Adrenal gland (tissue), 12 donors: Measurements from ENCODE around the gene SCGB1C1. TPM values are rescaled to one million over a fixed set of nuclear protein-coding genes. Genes with fewer than 3 reads are reported as not detected.

Experiments used
- DNase-seq, 7 donors: peaks; one replicate each; pipeline ENCODE4 v3.0.0-alpha.2; 2019 to 2020
- H3K27ac ChIP-seq, 5 donors: fragments of 200-600 bp; sonication (generic) in 4 of 5; 1 replicate in 3 of 5; 2 replicates in 2 of 5; pipeline versions ENCODE4 v1.5.1 to v1.8.0; 2016 to 2020; ENCODE audit warnings: mild to moderate bottlenecking in 1 of 5
- H3K27me3 ChIP-seq: fragments of 200-600 bp; 2 replicates; pipeline ENCODE4 v1.8.0; 2021
- H3K36me3 ChIP-seq, 2 donors: fragments of 200-600 bp; replicated peaks in 1 of 2; 1 replicate in 1 of 2; 2 replicates in 1 of 2; pipeline versions ENCODE4 v1.5.1 to v1.8.0; 2018 to 2022
- H3K4me1 ChIP-seq, 2 donors: fragments of 200-600 bp; replicated peaks in 1 of 2; 1 replicate in 1 of 2; 2 replicates in 1 of 2; pipeline versions ENCODE4 v1.5.1 to v1.8.0; 2018 to 2021
- H3K4me3 ChIP-seq, 4 donors: fragments of 200-600 bp; sonication (generic) in 3 of 4; one replicate each; pipeline ENCODE4 v1.5.1; 2016 to 2018
- H3K9me3 ChIP-seq, 3 donors: fragments of 200-600 bp; sonication (generic) in 1 of 3; replicated peaks in 1 of 3; 1 replicate in 2 of 3; 2 replicates in 1 of 3; pipeline versions ENCODE4 v1.5.1 to v1.8.0; 2016 to 2021
- CTCF ChIP-seq, 6 experiments: fragments of 450-650 bp in 4 of 6; fragments of 200-600 bp in 2 of 6; sonication (generic) in 1 of 6; IDR thresholded peaks; 1 replicate in 5 of 6; 2 replicates in 1 of 6; pipeline versions ENCODE4 v1.5.1 to v1.8.0; 2016 to 2021; ENCODE audit warnings: antibody characterized with exemption in 6 of 6, mild to moderate bottlenecking in 2 of 6, moderate library complexity in 1 of 6
- POLR2A ChIP-seq, 2 donors: fragments of 450-650 bp; IDR thresholded peaks; one replicate each; pipeline ENCODE4 v1.6.1; 2017; ENCODE audit warnings: antibody characterized with exemption in 2 of 2, mild to moderate bottlenecking in 2 of 2, moderate library complexity in 1 of 2
- WGBS, 4 donors: extraction: QIAGEN DNeasy Blood & Tissue Kit in 2 of 4; methylation state at CpG; one replicate each; pipeline versions ENCODE4 v1.1.5 to v1.1.7; 2013 to 2017; 5-methylcytosine and 5-hydroxymethylcytosine counted together
- intact Hi-C, 2 donors: fragments of 100-400 bp; cut with DNase I; formaldehyde crosslinking; loops; one replicate each; pipeline versions ENCODE4 v1.14.1 to v1.15.0; 2022 to 2023
- polyA plus RNA-seq, 3 donors: library from polyadenylated mRNA; stranded (reverse); fragments of 200-250 nt in 2 of 3; fragments of 350-450 nt in 1 of 3; fragmentation: Illumina TruSeq in 1 of 3; extraction: RNeasy Lipid Tissue Mini Kit (QIAGEN cat#74804) in 1 of 3; gene quantifications; one replicate each; pipeline ENCODE4 v1.2.3, GENCODE V29; 2013 to 2014
- total RNA-seq, 9 donors: library from RNA; depleted of rRNA in 4 of 9; stranded (reverse); fragments of >200 nt in 4 of 9; fragments of 120-200 nt in 1 of 9; fragmentation: NEBNext Ultra II Directional in 1 of 9; extraction: Animal tissue kit (Norgen Biotek cat#: 25700) in 1 of 9; gene quantifications; one replicate each; pipeline versions ENCODE4 v1.1.0 to v1.2.4, GENCODE V29; 2013 to 2023
- donor health status: healthy with polysubstance abuse.
- donor health status: Bipolar disorder and iron deficiency.
- donor health status: DM: yes; HTN: yes; CAD: no.
- donor health status: DM: no; HTN: no; CAD: no.
- donor health status: DM: no; HTN: no; CAD: no.
- donor health status: DM: yes; HTN: yes; CAD: no.

SCGB1C1 gene
- total and polyA plus RNA-seq, 12 donors = not detected

DNA sequence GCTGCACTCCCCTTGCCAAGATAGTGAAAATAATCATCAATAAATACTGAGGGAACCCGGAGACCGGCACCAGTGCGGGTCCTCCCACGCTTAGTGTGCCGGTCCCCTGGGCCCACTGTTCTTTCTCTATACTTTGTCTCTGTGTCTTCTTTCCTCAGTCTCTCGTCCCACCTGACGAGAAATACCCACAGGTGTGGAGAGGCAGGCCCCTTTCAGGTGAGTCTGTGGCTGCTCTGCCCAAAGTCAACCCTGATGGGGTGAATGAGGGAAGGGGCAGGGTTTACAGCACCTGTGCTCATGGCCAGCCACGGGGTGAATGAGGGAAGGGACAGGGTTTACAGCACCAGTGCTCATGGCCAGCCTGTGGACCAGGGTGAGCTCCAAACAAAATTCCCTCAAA lies 9.6 kb downstream of the SCGB1C1 start:
- H3K9me3 ChIP-seq = no peaks in the 10 kb centered on the region
- H3K27ac ChIP-seq = no peak overlapping the region
- H3K4me3 ChIP-seq = no peak overlapping the region
- peaks cover 0 to 33% of the 10 kb centered on the region in 2 donors for H3K36me3 ChIP-seq
- intact Hi-C loops = no loop called here
- H3K27me3 ChIP-seq = no peaks in the 10 kb centered on the region
- peaks cover 8 to 33% of the 10 kb centered on the region in 2 donors for H3K4me1 ChIP-seq
- DNase-seq = peak in 1 of 7 donors; percentile 0
- 78 to 88% (median 81%) methylated on average over 8 of the region's 8 CpGs for WGBS, 4 donors
- TF ChIP-seq CTCF (IDR thresholded peaks at IDR 0.05) (no peak), POLR2A (IDR thresholded peaks at IDR 0.05) (no peak)

GRCh38 chr11:203056-203944 lies 10.4 kb downstream of the SCGB1C1 start:
- intact Hi-C loops = no loop called here

GRCh38 chr11:203945-204586 lies 11.2 kb downstream of the SCGB1C1 start:
- Histone ChIP-seq H3K4me3 (no peak overlapping the region), H3K27ac (no peak overlapping the region), H3K9me3 (no peaks in the 10 kb centered on the region), H3K36me3 (peaks cover 0 to 33% of the 10 kb centered on the region in 2 donors), H3K4me1 (peaks cover 8 to 34% of the 10 kb centered on the region in 2 donors), H3K27me3 (no peaks in the 10 kb centered on the region)
- TF ChIP-seq POLR2A (IDR thresholded peaks at IDR 0.05) (no peak), CTCF (IDR thresholded peaks at IDR 0.05) (no peak)
- 81 to 98% (median 94%) methylated on average over 4 of the region's 4 CpGs for WGBS, 4 donors
- intact Hi-C loops = no loop called here
- DNase-seq = peak in 2 of 7 donors; percentile 10 to 52

More at GRCh38 chr11:203056-203944, 10.4 kb downstream of the SCGB1C1 start:
- no peaks in the 10 kb centered on the region for H3K27me3 ChIP-seq
- no peak overlapping the region for H3K4me3 ChIP-seq
- no peak overlapping the region for H3K27ac ChIP-seq
- H3K9me3 ChIP-seq = no peaks in the 10 kb centered on the region
- WGBS, 4 donors = 86 to 93% (median 90%) methylated on average over 4 to 7 of the region's 7 CpGs
- DNase-seq = peak in 3 of 7 donors; percentile 8 to 51 (median 10)
- H3K36me3 ChIP-seq = peaks cover 0 to 33% of the 10 kb centered on the region in 2 donors
- H3K4me1 ChIP-seq = peaks cover 8 to 33% of the 10 kb centered on the region in 2 donors
- TF ChIP-seq POLR2A (IDR thresholded peaks at IDR 0.05) (no peak), CTCF (IDR thresholded peaks at IDR 0.05) (no peak)

DNA sequence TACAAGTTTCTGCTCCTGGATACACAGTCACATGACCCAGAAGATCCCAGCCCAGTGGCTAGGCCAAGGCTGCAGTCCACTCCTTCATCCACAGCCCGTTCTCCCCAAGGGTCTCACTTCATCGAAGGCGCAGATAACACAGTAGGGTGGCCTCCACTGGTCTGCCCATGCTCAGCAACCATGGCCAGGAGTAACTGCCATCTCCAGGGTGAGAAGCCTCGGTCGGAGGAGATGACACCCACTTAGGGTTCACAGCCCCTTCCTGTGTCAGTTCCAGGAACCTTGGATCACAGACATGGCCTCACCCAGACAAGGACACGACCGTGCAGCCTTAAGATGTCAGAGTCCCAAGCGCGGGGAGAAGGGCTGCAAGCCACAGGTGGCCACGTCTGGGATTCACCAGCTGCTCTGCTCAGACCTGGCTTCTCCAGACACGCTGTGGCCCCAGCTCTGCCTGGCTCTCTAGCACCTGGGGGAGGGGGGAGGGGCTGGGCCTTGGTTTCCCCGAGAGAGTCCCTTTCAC lies 11.8 kb downstream of the SCGB1C1 start:
- H3K27ac ChIP-seq = no peak overlapping the region
- TF ChIP-seq CTCF (IDR thresholded peaks at IDR 0.05) (no peak), POLR2A (IDR thresholded peaks at IDR 0.05) (no peak)
- peaks cover 0 to 36% of the 10 kb centered on the region in 2 donors for H3K36me3 ChIP-seq
- intact Hi-C loops = no loop called here
- H3K4me1 ChIP-seq = peaks cover 13 to 40% of the 10 kb centered on the region in 2 donors
- no peak overlapping the region for H3K4me3 ChIP-seq
- WGBS, 4 donors = 67 to 84% (median 79%) methylated on average over 6 to 12 of the region's 12 CpGs
- no peaks in the 10 kb centered on the region for H3K27me3 ChIP-seq
- H3K9me3 ChIP-seq = no peaks in the 10 kb centered on the region
- peak in 2 of 7 donors; percentile 21 to 51 for DNase-seq
